MM.1S (cell line): ENCODE results near the gene KIF9.
"Not testable (repeated sequence)": the region's sequence is repeated elsewhere in the genome, so short reads cannot be mapped to it uniquely, and the experiment has no call there.

Experiments
- DNase-seq: peaks from one replicate; pipeline ENCODE4 v3.0.0-alpha.2; 2015
- H2AFZ ChIP-seq: fragments of 300-600 bp; sonication (generic); 2 replicates; pipeline ENCODE4 v1.6.0; 2016; ENCODE audit warnings: antibody characterized with exemption, low read length
- H3F3A ChIP-seq: fragments of 300-600 bp; sonication (generic); 2 replicates; pipeline ENCODE4 v1.6.1; 2016; ENCODE audit warnings: mild to moderate bottlenecking, antibody characterized with exemption, low read length, moderate library complexity, mixed read lengths; ENCODE audit not compliant: insufficient read depth
- H3K27ac ChIP-seq: fragments of 300-600 bp; sonication (generic); 2 replicates; pipeline ENCODE4 v1.5.1; 2016; ENCODE audit warnings: mild to moderate bottlenecking, low read length
- H3K27me3 ChIP-seq: fragments of 300-600 bp; sonication (generic); replicated peaks from 2 replicates; pipeline ENCODE4 v1.6.0; 2016; ENCODE audit warnings: low read length; ENCODE audit not compliant: insufficient read depth
- H3K36me3 ChIP-seq: fragments of 300-600 bp; sonication (generic); replicated peaks from 2 replicates; pipeline ENCODE4 v1.6.1; 2016; ENCODE audit warnings: mild to moderate bottlenecking, low read length, mixed read lengths; ENCODE audit not compliant: insufficient read depth
- H3K4me1 ChIP-seq: fragments of 300-600 bp; sonication (generic); 2 replicates; pipeline ENCODE4 v1.6.1; 2016; ENCODE audit warnings: low read length, mixed read lengths
- H3K4me2 ChIP-seq: fragments of 300-600 bp; sonication (generic); 2 replicates; pipeline ENCODE4 v1.6.0; 2016; ENCODE audit warnings: low read depth, low read length
- H3K4me3 ChIP-seq: fragments of 300-600 bp; sonication (generic); 2 replicates; pipeline ENCODE4 v1.5.1; 2016; ENCODE audit warnings: low read length, mixed read lengths
- H3K79me2 ChIP-seq: fragments of 300-600 bp; sonication (generic); 2 replicates; pipeline ENCODE4 v1.6.1; 2016; ENCODE audit warnings: mixed run types, low read length, mixed read lengths
- H3K9ac ChIP-seq: fragments of 300-600 bp; sonication (generic); 2 replicates; pipeline ENCODE4 v1.6.1; 2016; ENCODE audit warnings: low read length, mixed read lengths
- H3K9me2 ChIP-seq: fragments of 300-600 bp; sonication (generic); replicated peaks from 2 replicates; pipeline ENCODE4 v1.6.1; 2016; ENCODE audit warnings: mild to moderate bottlenecking, low read length, mixed read lengths; ENCODE audit not compliant: insufficient read depth
- H3K9me3 ChIP-seq: fragments of 300-600 bp; sonication (generic); replicated peaks from 2 replicates; pipeline ENCODE4 v1.6.1; 2016; ENCODE audit warnings: mild to moderate bottlenecking, low read length, mixed read lengths; ENCODE audit not compliant: insufficient read depth
- H4K20me1 ChIP-seq: fragments of 300-600 bp; sonication (generic); 2 replicates; pipeline ENCODE4 v1.6.1; 2016; ENCODE audit warnings: mild to moderate bottlenecking, low read length, moderate library complexity, mixed read lengths; ENCODE audit not compliant: insufficient read depth
- CTCF ChIP-seq: fragments of 300-600 bp; sonication (generic); IDR thresholded peaks from 2 replicates; pipeline ENCODE4 v1.5.1; 2016; ENCODE audit warnings: antibody characterized with exemption, low read length, mixed read lengths
- EZH2 ChIP-seq: fragments of 300-600 bp; sonication (generic); optimal IDR thresholded peaks from 2 replicates; pipeline ENCODE3; 2017; ENCODE audit warnings: low read depth, mild to moderate bottlenecking, antibody characterized with exemption, low read length, mixed read lengths
- EZH2phosphoT487 ChIP-seq: fragments of 300-600 bp; sonication (generic); IDR thresholded peaks from 2 replicates; pipeline ENCODE4 v1.6.1; 2018; ENCODE audit warnings: antibody characterized with exemption, low read length

KIF9 gene

DNA sequence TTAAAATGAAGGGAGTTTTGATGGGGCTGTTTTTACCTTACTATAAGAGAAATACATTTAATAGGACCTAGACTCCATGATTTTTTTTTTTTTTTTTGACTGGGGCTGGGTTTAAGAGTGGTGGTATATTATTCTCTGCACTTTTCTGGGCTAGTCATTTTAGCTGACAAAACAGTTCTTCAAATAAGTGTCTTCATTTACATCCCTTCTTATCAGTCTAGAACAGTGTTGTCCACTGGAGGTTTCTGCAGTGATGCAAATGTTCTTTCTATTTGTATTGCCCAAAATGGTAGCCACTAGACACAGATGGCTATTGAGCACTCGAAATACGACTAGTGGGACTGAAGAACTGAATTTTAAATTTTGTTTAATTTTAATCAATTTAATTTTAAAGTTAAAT lies 37.4 kb upstream of the KIF9 start:
- Histone ChIP-seq H3K79me2 (no peaks in the 10 kb centered on the region), H3K9me3 (no peaks in the 10 kb centered on the region), H3F3A (no peaks in the 10 kb centered on the region), H3K27ac (no peak overlapping the region), H3K4me2 (no peak overlapping the region), H3K4me3 (no peak overlapping the region), H3K4me1 (no peaks in the 10 kb centered on the region), H3K36me3 (no peaks in the 10 kb centered on the region), H3K27me3 (no peaks in the 10 kb centered on the region), H3K9ac (no peak overlapping the region), H2AFZ (no peak overlapping the region), H4K20me1 (no peaks in the 10 kb centered on the region), H3K9me2 (no peaks in the 10 kb centered on the region)
- TF ChIP-seq EZH2 (no peak), CTCF (no peak), EZH2phosphoT487 (no peak)
- DNase-seq, result no peak

DNA sequence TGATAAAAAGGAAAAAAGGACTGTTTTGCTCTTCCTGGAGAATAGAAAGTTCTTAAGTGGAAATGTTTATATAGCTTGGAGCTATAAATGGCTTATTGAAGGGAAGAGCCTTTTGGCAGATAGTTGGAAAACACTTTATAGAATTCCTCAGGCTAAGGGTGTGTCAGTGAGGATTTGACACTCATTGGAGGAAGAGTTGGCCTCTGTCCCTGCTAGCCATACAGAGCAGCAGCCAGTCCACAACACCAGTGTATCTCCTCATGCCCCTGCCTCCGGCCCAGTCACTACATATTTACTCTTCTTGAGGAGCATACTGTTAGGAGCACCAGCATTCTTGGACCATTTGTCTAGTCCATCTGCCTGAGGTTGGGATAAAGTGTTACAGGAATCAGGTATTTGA lies 36.3 kb upstream of the KIF9 start:
- no peaks in the 10 kb centered on the region for H3F3A ChIP-seq

DNA sequence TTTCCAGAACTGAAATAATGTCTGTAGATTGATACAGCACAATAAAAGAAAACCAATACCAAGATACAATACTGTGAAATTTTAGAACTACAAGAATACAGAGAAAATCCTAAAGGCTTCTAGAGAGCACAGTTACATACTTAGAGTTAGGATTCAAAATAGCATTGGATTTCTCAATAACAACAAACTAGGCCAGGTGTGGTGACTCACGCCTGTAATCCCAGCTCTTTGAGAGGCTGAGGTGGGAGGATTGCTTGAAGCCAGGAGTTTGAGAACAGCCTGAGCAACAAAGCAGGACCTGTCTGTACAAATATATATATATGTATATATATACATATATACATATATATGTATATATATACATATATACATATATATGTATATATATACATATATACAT lies 33.6 kb upstream of the KIF9 start:
- H3K36me3 ChIP-seq, H3K4me1 ChIP-seq, H3F3A ChIP-seq, H3K4me3 ChIP-seq, H2AFZ ChIP-seq, H3K79me2 ChIP-seq, H3K27ac ChIP-seq, H3K9me2 ChIP-seq, H3K9me3 ChIP-seq, H3K9ac ChIP-seq, H3K27me3 ChIP-seq, H4K20me1 ChIP-seq, H3K4me2 ChIP-seq, DNase-seq: not testable (repeated sequence)

More for the DNA sequence above, 36.3 kb upstream of the KIF9 start:
- no peak for TF ChIP-seq EZH2phosphoT487
- TF ChIP-seq EZH2, result no peak
- no peak for TF ChIP-seq CTCF
- no peak for DNase-seq
- Histone ChIP-seq H3K36me3 (no peaks in the 10 kb centered on the region), H3K9me3 (no peaks in the 10 kb centered on the region), H3K27me3 (no peaks in the 10 kb centered on the region), H3K4me2 (no peak overlapping the region), H3K9me2 (no peaks in the 10 kb centered on the region), H3K79me2 (no peaks in the 10 kb centered on the region), H2AFZ (no peak overlapping the region), H3K4me3 (no peak overlapping the region), H3K9ac (no peak overlapping the region), H4K20me1 (no peaks in the 10 kb centered on the region), H3K4me1 (no peaks in the 10 kb centered on the region), H3K27ac (no peak overlapping the region)

DNA sequence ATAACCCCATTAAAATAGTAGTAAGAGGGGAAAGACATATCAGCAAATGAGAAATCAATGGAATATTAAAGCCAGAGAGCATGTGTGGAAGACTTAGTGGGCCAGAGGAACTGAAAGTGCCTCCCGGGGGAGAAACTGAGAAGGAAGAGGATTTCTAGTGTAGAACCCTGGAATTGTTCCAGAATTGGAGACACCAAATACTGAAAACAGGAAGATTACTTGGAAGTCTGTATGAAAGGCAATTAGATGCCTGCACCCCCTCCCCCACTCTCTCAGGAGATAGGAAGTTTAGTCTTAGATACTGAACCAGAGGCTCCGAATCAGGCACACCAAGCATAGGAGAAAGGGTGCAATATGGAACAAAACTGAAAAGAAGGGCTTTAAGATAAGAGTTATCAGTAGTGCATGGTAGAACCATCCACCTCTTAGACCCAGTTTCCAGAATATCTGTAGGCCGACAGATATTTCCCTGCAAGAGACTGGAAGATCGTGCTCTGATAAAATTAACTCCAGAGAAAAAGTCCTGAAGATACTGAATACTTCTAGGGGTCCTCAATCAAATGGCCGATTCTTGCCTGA lies 32.6 kb upstream of the KIF9 start:
- no peak overlapping the region for H3K9ac ChIP-seq
- no peaks in the 10 kb centered on the region for H3K9me2 ChIP-seq
- H3K27ac ChIP-seq, result no peak overlapping the region
- no peaks in the 10 kb centered on the region for H3K27me3 ChIP-seq
- TF ChIP-seq EZH2phosphoT487, result no peak
- TF ChIP-seq EZH2, result no peak
- TF ChIP-seq CTCF, result no peak
- no peak overlapping the region for H3K4me3 ChIP-seq
- no peaks in the 10 kb centered on the region for H3K4me1 ChIP-seq
- DNase-seq, result no peak
- H2AFZ ChIP-seq, result no peak overlapping the region
- no peaks in the 10 kb centered on the region; the same call in 1 of the 2 replicates for H3F3A ChIP-seq
- H4K20me1 ChIP-seq, result no peaks in the 10 kb centered on the region
- H3K79me2 ChIP-seq, result peaks cover 4% of the 10 kb centered on the region; the same call in 1 of the 2 replicates
- no peak overlapping the region for H3K4me2 ChIP-seq
- no peaks in the 10 kb centered on the region for H3K9me3 ChIP-seq
- no peaks in the 10 kb centered on the region for H3K36me3 ChIP-seq
